Tibial nerve (tissue), 4 donors: ENCODE results near the gene CYP19A1. TPM values are rescaled to one million over a fixed set of nuclear protein-coding genes. Genes with fewer than 3 reads are reported as not detected.

ENCODE experiments used
- DNase-seq, 2 donors: peaks; one replicate each; pipeline ENCODE4 v3.0.0-alpha.2; 2019; ENCODE audit warnings: low spot score in 2 of 2
- H3K27ac ChIP-seq, 4 donors: fragments of 200-600 bp; sonication (generic) in 3 of 4; one replicate each; pipeline ENCODE4 v1.5.1; 2017 to 2019; ENCODE audit warnings: mild to moderate bottlenecking in 1 of 4
- H3K27me3 ChIP-seq, 2 donors: fragments of 200-600 bp; sonication (generic) in 1 of 2; one replicate each; pipeline versions ENCODE4 v1.5.1 to v1.6.0; 2017 to 2019
- H3K36me3 ChIP-seq, 3 donors: fragments of 200-600 bp; sonication (generic); one replicate each; pipeline ENCODE4 v1.5.1; 2018 to 2019
- H3K4me1 ChIP-seq, 4 donors: fragments of 200-600 bp; sonication (generic) in 3 of 4; one replicate each; pipeline ENCODE4 v1.5.1; 2017 to 2019
- H3K4me3 ChIP-seq, 4 donors: fragments of 200-600 bp; sonication (generic) in 3 of 4; one replicate each; pipeline ENCODE4 v1.5.1; 2017 to 2019; ENCODE audit warnings: mild to moderate bottlenecking in 1 of 4, moderate library complexity in 1 of 4
- H3K9me3 ChIP-seq, 4 donors: fragments of 200-600 bp; sonication (generic) in 3 of 4; one replicate each; pipeline ENCODE4 v1.5.1; 2017 to 2019
- CTCF ChIP-seq, 5 experiments: fragments of 200-600 bp in 3 of 5; fragments of 450-650 bp in 2 of 5; sonication (generic) in 3 of 5; IDR thresholded peaks; one replicate each; pipeline ENCODE4 v1.5.1; 2016 to 2019; ENCODE audit warnings: antibody characterized with exemption in 5 of 5, mild to moderate bottlenecking in 3 of 5, moderate library complexity in 2 of 5
- EP300 ChIP-seq, 2 donors: sonication (generic); formaldehyde crosslinking; IDR thresholded peaks; one replicate each; pipeline ENCODE4 v1.6.1; 2017; ENCODE audit warnings: antibody characterized with exemption in 2 of 2, mild to moderate bottlenecking in 1 of 2
- POLR2A ChIP-seq, 2 donors: fragments of 450-650 bp; IDR thresholded peaks; one replicate each; pipeline ENCODE4 v1.6.1; 2017; ENCODE audit warnings: antibody characterized with exemption in 2 of 2, mild to moderate bottlenecking in 2 of 2, moderate library complexity in 2 of 2
- WGBS, 2 donors: methylation state at CpG; one replicate each; pipeline ENCODE4 v1.1.5; 2018; 5-methylcytosine and 5-hydroxymethylcytosine counted together
- total RNA-seq, 4 donors: library from RNA; depleted of rRNA; stranded (reverse); fragments of >200 nt; gene quantifications; one replicate each; pipeline ENCODE4 v1.1.0, GENCODE V29; 2016

The CYP19A1 gene
- total RNA-seq, 4 donors from 2014 or later: 6.3 to 124 (median 15.6) TPM

- TF ChIP-seq CTCF (IDR thresholded peaks at IDR 0.05) (no peak), EP300 (IDR thresholded peaks at IDR 0.05) (no peak), POLR2A (IDR thresholded peaks at IDR 0.05) (no peak)
Measured at GRCh38 chr15:51302480-51302879, 35.9 kb downstream of the CYP19A1 start.

GRCh38 chr15:51299187-51300015 lies 39.0 kb downstream of the CYP19A1 start:
- no peak for TF ChIP-seq POLR2A (IDR thresholded peaks at IDR 0.05)
- no peak for TF ChIP-seq CTCF (IDR thresholded peaks at IDR 0.05)
- TF ChIP-seq EP300 (IDR thresholded peaks at IDR 0.05): no peak
- Histone ChIP-seq H3K9me3 (no peaks in the 10 kb centered on the region), H3K27me3 (no peaks in the 10 kb centered on the region), H3K4me1 (peaks cover 0 to 10% (median 0%) of the 10 kb centered on the region in 4 donors), H3K36me3 (no peaks in the 10 kb centered on the region), H3K4me3 (no peak overlapping the region), H3K27ac (peak overlapping the region in 2 of 4 donors; percentile 23 to 81)
- no peak for DNase-seq
- 80 to 85% methylated on average over 5 of the region's 5 CpGs for WGBS, 2 donors

More at GRCh38 chr15:51302480-51302879, 35.9 kb downstream of the CYP19A1 start:
- WGBS, 2 donors: 75 to 91% methylated on average over 6 of the region's 6 CpGs
- no peak for DNase-seq
- Histone ChIP-seq H3K9me3 (no peaks in the 10 kb centered on the region), H3K27me3 (no peaks in the 10 kb centered on the region), H3K27ac (no peak overlapping the region), H3K36me3 (no peaks in the 10 kb centered on the region), H3K4me1 (peaks cover 0 to 10% (median 0%) of the 10 kb centered on the region in 4 donors), H3K4me3 (no peak overlapping the region)

- H3K27ac ChIP-seq: peak overlapping the region in 2 of 4 donors; percentile 23 to 81
- H3K27me3 ChIP-seq: no peaks in the 10 kb centered on the region
- peaks cover 0 to 10% (median 0%) of the 10 kb centered on the region in 4 donors for H3K4me1 ChIP-seq
- 38 to 63% methylated on average over 2 of the region's 2 CpGs for WGBS, 2 donors
- H3K9me3 ChIP-seq: no peaks in the 10 kb centered on the region
- H3K4me3 ChIP-seq: no peak overlapping the region
- TF ChIP-seq POLR2A (IDR thresholded peaks at IDR 0.05) (no peak), CTCF (IDR thresholded peaks at IDR 0.05) (no peak), EP300 (IDR thresholded peaks at IDR 0.05) (no peak)
- H3K36me3 ChIP-seq: no peaks in the 10 kb centered on the region
- DNase-seq: no peak
Measured at GRCh38 chr15:51298620-51299019, 39.8 kb downstream of the CYP19A1 start.

GRCh38 chr15:51290720-51291119 lies 47.7 kb downstream of the CYP19A1 start:
- no peak for DNase-seq
- no peaks in the 10 kb centered on the region for H3K4me1 ChIP-seq
- H3K27me3 ChIP-seq: no peaks in the 10 kb centered on the region
- no peaks in the 10 kb centered on the region for H3K9me3 ChIP-seq
- 82 to 90% methylated on average over 4 of the region's 4 CpGs for WGBS, 2 donors
- H3K36me3 ChIP-seq: no peaks in the 10 kb centered on the region
- no peak overlapping the region for H3K27ac ChIP-seq
- no peak overlapping the region for H3K4me3 ChIP-seq
- TF ChIP-seq CTCF (IDR thresholded peaks at IDR 0.05) (no peak), EP300 (IDR thresholded peaks at IDR 0.05) (no peak), POLR2A (IDR thresholded peaks at IDR 0.05) (no peak)

- Histone ChIP-seq H3K27me3 (no peaks in the 10 kb centered on the region), H3K4me1 (no peaks in the 10 kb centered on the region), H3K4me3 (no peak overlapping the region), H3K27ac (no peak overlapping the region), H3K36me3 (no peaks in the 10 kb centered on the region), H3K9me3 (no peaks in the 10 kb centered on the region)
- 68 to 79% methylated on average over 1 of the region's 1 CpG for WGBS, 2 donors
- TF ChIP-seq CTCF (IDR thresholded peaks at IDR 0.05) (no peak), POLR2A (IDR thresholded peaks at IDR 0.05) (no peak), EP300 (IDR thresholded peaks at IDR 0.05) (no peak)
- no peak for DNase-seq
Measured at GRCh38 chr15:51289290-51289689, 49.1 kb downstream of the CYP19A1 start.
